HUES64 (cell line): Measurements from ENCODE around the gene ARF1.

Experiments used
- H3K27ac ChIP-seq: 2 replicates; pipeline ENCODE4 v1.7.0; 2013; ENCODE audit warnings: low read depth, low read length, inconsistent platforms
- H3K27me3 ChIP-seq: 2 replicates; pipeline ENCODE4 v1.6.1; 2013; ENCODE audit warnings: mild to moderate bottlenecking, low read length; ENCODE audit not compliant: insufficient read depth
- H3K36me3 ChIP-seq: 2 replicates; pipeline ENCODE4 v1.6.1; 2013; ENCODE audit warnings: mild to moderate bottlenecking, low read length; ENCODE audit not compliant: insufficient read depth
- H3K4me1 ChIP-seq: 2 replicates; pipeline ENCODE4 v1.6.1; 2013; ENCODE audit warnings: mild to moderate bottlenecking, low read length, moderate library complexity; ENCODE audit not compliant: insufficient read depth
- H3K4me3 ChIP-seq: 2 replicates; pipeline ENCODE4 v1.5.1; 2013; ENCODE audit warnings: mild to moderate bottlenecking, low read length, moderate library complexity
- H3K9ac ChIP-seq: 2 replicates; pipeline ENCODE4 v1.6.1; 2013; ENCODE audit warnings: mild to moderate bottlenecking, low read depth, low read length
- H3K9me3 ChIP-seq: 2 replicates; pipeline ENCODE4 v1.6.1; 2013; ENCODE audit warnings: low read depth, low read length; ENCODE audit not compliant: insufficient read depth
- WGBS: fragments of 150-250, 120-280 bp; methylation state at CpG from one replicate; pipeline ENCODE4 v1.1.7; 2013; ENCODE audit warnings: missing lambda C conversion rate; 5-methylcytosine and 5-hydroxymethylcytosine counted together

Gene ARF1

DNA sequence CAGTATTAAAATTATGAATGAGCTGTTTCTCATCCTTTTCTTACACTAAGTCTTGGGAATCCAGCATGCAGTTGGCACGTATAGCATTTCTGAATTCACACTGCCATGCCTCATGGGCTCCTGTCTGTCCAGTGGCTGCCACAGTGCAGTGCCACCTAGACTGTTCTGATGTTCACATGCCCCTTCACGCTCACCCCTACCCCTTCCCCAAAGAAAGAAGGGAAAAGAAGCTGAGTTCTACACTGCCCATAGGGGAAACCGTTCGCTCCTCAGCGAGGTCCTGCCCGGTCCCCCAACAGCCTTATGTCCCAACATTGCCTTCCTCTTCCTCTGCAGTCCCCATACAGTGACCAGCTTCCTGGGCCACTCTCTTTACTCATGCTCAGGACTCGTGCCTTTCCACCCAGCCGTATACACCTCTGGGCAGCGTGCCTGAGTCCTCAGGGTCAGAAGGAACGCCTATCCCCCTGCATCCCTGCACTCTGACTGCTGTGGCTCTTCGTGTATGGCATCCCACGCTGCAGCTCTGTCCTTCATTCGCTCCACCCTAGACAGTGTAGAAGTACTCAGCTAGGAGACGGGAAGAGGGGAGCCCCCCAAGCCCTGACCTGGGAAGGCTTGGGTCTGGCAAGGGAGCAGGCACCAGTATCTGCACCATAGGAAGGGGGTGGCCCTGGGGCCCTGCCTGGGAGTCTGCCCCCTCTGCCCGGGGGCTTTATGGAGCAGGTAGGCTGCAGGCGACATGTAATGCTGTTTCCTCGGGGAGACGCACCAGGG lies 24.1 kb upstream of the ARF1 start:
- Histone ChIP-seq H3K9ac (no peak overlapping the region), H3K27me3 (peaks cover 90% of the 10 kb centered on the region), H3K36me3 (no peaks in the 10 kb centered on the region), H3K4me3 (peak overlapping the region; percentile 63; the same call in 1 of the 2 replicates), H3K4me1 (no peaks in the 10 kb centered on the region), H3K9me3 (no peaks in the 10 kb centered on the region), H3K27ac (no peak overlapping the region)
- 81% methylated on average over 18 of the region's 18 CpGs for WGBS

DNA sequence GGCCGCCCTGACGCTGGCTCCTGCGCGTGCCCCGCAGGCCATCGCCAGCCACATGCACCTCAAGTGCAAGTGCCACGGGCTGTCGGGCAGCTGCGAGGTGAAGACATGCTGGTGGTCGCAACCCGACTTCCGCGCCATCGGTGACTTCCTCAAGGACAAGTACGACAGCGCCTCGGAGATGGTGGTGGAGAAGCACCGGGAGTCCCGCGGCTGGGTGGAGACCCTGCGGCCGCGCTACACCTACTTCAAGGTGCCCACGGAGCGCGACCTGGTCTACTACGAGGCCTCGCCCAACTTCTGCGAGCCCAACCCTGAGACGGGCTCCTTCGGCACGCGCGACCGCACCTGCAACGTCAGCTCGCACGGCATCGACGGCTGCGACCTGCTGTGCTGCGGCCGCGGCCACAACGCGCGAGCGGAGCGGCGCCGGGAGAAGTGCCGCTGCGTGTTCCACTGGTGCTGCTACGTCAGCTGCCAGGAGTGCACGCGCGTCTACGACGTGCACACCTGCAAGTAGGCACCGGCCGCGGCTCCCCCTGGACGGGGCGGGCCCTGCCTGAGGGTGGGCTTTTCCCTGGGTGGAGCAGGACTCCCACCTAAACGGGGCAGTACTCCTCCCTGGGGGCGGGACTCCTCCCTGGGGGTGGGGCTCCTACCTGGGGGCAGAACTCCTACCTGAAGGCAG lies 23.4 kb upstream of the ARF1 start:
- peaks cover 91% of the 10 kb centered on the region for H3K27me3 ChIP-seq
- H3K9ac ChIP-seq = no peak overlapping the region
- no peak overlapping the region for H3K27ac ChIP-seq
- 64% methylated on average over 66 of the region's 66 CpGs for WGBS
- H3K4me3 ChIP-seq = peak overlapping the region; percentile 63
- H3K4me1 ChIP-seq = no peaks in the 10 kb centered on the region
- H3K36me3 ChIP-seq = no peaks in the 10 kb centered on the region
- H3K9me3 ChIP-seq = no peaks in the 10 kb centered on the region

DNA sequence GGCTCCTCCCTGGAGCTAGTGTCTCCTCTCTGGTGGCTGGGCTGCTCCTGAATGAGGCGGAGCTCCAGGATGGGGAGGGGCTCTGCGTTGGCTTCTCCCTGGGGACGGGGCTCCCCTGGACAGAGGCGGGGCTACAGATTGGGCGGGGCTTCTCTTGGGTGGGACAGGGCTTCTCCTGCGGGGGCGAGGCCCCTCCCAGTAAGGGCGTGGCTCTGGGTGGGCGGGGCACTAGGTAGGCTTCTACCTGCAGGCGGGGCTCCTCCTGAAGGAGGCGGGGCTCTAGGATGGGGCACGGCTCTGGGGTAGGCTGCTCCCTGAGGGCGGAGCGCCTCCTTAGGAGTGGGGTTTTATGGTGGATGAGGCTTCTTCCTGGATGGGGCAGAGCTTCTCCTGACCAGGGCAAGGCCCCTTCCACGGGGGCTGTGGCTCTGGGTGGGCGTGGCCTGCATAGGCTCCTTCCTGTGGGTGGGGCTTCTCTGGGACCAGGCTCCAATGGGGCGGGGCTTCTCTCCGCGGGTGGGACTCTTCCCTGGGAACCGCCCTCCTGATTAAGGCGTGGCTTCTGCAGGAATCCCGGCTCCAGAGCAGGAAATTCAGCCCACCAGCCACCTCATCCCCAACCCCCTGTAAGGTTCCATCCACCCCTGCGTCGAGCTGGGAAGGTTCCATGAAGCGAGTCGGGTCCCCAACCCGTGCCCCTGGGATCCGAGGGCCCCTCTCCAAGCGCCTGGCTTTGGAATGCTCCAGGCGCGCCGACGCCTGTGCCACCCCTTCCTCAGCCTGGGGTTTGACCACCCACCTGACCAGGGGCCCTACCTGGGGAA lies 22.7 kb upstream of the ARF1 start:
- 48% methylated on average over 33 of the region's 33 CpGs for WGBS
- Histone ChIP-seq H3K27me3 (peaks cover 94% of the 10 kb centered on the region), H3K9ac (peak overlapping the region; percentile 22; the same call in 1 of the 2 replicates), H3K4me1 (no peaks in the 10 kb centered on the region), H3K36me3 (no peaks in the 10 kb centered on the region), H3K27ac (no peak overlapping the region), H3K9me3 (no peaks in the 10 kb centered on the region), H3K4me3 (peak overlapping the region; percentile 63)

DNA sequence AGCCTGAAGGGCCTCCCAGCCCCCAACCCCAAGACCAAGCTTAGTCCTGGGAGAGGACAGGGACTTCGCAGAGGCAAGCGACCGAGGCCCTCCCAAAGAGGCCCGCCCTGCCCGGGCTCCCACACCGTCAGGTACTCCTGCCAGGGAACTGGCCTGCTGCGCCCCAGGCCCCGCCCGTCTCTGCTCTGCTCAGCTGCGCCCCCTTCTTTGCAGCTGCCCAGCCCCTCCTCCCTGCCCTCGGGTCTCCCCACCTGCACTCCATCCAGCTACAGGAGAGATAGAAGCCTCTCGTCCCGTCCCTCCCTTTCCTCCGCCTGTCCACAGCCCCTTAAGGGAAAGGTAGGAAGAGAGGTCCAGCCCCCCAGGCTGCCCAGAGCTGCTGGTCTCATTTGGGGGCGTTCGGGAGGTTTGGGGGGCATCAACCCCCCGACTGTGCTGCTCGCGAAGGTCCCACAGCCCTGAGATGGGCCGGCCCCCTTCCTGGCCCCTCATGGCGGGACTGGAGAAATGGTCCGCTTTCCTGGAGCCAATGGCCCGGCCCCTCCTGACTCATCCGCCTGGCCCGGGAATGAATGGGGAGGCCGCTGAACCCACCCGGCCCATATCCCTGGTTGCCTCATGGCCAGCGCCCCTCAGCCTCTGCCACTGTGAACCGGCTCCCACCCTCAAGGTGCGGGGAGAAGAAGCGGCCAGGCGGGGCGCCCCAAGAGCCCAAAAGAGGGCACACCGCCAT lies 21.9 kb upstream of the ARF1 start:
- peak overlapping the region; percentile 63 for H3K4me3 ChIP-seq
- H3K36me3 ChIP-seq = no peaks in the 10 kb centered on the region
- WGBS = 52% methylated on average over 34 of the region's 34 CpGs
- H3K27me3 ChIP-seq = peaks cover 97% of the 10 kb centered on the region
- H3K27ac ChIP-seq = no peak overlapping the region
- peak overlapping the region; percentile 22; the same call in 1 of the 2 replicates for H3K9ac ChIP-seq
- no peaks in the 10 kb centered on the region for H3K9me3 ChIP-seq
- no peaks in the 10 kb centered on the region for H3K4me1 ChIP-seq

DNA sequence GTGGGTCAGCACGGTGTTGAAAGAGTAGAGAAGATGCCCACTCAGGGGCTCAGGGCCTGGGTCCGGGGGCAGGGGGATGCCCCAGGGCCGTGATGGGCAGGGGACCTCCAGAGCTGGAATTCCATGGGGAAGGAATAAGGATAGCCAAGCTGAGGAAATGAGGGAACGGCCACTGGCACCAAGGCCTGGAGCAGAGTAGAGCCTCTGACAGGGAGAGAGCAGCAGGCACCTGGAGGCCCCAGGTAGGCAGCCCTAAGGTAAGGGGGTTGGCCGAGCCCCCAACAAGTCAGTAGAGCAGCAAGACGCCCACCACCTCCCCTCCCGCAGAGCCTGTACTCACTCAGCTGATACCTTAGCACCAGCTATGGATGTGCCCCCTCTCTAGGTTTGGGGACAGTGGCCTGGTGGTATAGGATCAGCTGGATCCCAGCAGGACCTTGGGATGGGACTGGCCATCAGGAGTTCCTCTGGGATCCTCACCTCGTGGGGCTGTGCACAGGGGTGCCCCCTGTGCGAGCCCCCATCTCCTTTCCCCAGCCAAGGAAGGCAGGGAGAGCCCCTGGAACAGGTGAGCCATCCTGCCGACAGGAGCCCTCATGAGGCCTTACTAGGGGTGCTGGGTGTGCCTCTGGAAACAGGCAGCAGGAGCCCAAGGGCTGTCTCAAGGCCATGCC lies 21.0 kb upstream of the ARF1 start:
- Histone ChIP-seq H3K4me3 (no peak overlapping the region), H3K9ac (no peak overlapping the region)
- WGBS = 87% methylated on average over 10 of the region's 10 CpGs

DNA sequence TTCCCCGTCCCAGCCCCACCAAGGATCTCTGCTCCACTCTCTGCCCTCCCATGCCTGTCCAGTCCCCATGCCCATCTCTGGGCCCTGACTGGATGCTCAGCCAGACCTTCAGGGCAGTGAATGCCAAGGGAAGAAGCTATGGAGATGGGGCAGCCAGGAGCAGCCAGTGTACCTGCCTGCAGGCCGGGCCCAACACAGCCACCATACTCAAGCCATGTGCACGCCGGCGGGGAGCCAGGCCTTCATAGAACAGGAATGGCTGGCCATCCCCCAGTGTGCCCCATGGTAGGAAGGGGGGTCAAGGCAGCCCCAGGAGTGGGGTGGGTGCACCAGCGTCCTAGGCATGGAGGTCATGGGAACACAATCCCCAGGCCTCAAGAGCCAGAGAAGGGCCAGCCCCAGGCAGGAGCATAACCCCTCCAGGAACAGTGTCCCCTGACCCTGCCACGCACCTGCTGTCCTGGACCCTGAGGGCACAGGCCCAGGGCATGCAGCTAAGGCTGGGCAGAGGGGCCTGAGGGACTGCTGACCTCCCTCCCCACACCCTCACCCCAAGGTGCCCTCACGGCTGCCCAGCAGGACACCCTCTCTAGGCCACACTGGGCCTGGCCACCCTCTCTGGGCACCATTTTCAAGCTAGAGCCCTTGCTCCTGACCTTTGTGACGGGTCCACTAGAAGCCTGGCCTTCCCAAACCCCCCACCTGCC lies 20.3 kb upstream of the ARF1 start:
- no peak overlapping the region for H3K27ac ChIP-seq
- no peaks in the 10 kb centered on the region for H3K36me3 ChIP-seq
- WGBS = 89% methylated on average over 9 of the region's 9 CpGs
- H3K4me1 ChIP-seq = no peaks in the 10 kb centered on the region
- no peaks in the 10 kb centered on the region for H3K9me3 ChIP-seq
- peaks cover 96% of the 10 kb centered on the region for H3K27me3 ChIP-seq
- no peak overlapping the region for H3K9ac ChIP-seq
- no peak overlapping the region for H3K4me3 ChIP-seq

More for the DNA sequence above, 21.0 kb upstream of the ARF1 start:
- Histone ChIP-seq H3K27me3 (peaks cover 96% of the 10 kb centered on the region), H3K9me3 (no peaks in the 10 kb centered on the region), H3K36me3 (no peaks in the 10 kb centered on the region), H3K4me1 (no peaks in the 10 kb centered on the region), H3K27ac (no peak overlapping the region)

DNA sequence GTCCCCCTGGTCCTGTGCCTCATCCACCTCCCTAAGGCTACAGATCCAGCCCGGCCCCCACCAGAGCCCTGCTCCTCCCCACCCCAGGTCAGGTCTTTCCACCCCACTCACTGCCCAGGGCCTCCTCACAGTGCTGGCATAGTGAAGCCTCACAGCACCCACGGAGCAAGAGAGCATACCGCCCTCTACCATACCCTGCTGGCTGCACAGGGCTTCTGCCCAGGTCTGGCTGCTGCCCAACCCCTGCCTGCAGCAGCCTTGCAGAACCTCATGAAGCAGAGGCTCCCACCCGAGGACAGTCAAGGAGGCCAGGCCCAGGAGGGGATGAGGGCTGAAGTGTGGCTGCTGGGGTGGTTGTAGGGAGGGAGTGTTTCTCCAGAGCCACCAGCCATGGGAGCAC lies 19.7 kb upstream of the ARF1 start:
- WGBS = 72% methylated on average over 4 of the region's 4 CpGs
- H3K27me3 ChIP-seq = peaks cover 96% of the 10 kb centered on the region
- H3K9me3 ChIP-seq = no peaks in the 10 kb centered on the region

DNA sequence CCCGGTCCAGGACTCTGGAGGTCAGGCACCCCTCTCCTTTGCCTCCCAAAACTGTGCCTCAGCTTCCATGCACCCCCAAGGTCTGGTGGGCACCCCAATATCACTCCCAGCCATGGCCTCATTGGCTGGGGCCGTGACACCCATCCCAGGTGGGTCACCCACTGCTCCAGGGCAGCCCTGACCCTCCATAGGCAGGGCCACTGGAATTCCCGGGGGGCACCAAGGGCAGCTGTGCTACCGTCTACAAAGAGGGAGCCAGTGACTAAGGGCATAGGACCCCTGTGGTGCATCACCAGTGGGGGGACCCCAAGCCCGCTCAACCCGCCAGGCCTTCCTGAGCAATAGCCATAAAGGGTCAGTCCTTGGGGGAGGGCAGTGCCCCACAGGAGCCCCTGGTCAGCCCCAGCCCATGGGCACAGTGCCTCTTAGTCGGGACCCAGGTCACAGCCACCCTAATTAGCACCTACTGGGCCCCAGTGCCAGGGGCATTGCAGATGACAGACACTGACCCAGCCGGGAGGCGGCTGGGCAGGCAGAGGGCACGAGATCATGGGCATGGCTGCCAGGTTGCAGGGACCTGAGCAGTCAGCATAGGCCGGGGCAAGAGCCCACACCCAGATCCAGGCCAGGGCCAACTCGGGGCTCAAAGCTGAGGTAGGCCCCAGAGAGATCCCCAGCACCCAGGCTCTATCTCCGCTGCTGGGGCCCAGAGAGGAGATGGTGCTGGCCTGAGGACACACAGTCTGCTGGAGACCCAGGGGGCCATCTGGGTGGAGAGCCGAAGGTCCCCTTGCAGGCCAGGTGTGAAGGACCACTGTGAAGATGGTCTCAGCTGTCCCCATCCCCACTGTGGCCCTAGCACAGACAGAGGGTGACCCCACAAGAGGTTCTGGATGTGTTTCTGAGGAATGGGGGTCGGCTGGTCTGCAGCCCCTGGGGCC lies 19.0 kb upstream of the ARF1 start:
- Histone ChIP-seq H3K9ac (no peak overlapping the region), H3K4me3 (no peak overlapping the region), H3K36me3 (no peaks in the 10 kb centered on the region), H3K9me3 (no peaks in the 10 kb centered on the region), H3K4me1 (no peaks in the 10 kb centered on the region), H3K27ac (no peak overlapping the region), H3K27me3 (peaks cover 96% of the 10 kb centered on the region)
- 91% methylated on average over 15 of the region's 15 CpGs for WGBS

More for the DNA sequence above, 19.7 kb upstream of the ARF1 start:
- Histone ChIP-seq H3K36me3 (no peaks in the 10 kb centered on the region), H3K27ac (no peak overlapping the region), H3K9ac (no peak overlapping the region), H3K4me3 (no peak overlapping the region), H3K4me1 (no peaks in the 10 kb centered on the region)

DNA sequence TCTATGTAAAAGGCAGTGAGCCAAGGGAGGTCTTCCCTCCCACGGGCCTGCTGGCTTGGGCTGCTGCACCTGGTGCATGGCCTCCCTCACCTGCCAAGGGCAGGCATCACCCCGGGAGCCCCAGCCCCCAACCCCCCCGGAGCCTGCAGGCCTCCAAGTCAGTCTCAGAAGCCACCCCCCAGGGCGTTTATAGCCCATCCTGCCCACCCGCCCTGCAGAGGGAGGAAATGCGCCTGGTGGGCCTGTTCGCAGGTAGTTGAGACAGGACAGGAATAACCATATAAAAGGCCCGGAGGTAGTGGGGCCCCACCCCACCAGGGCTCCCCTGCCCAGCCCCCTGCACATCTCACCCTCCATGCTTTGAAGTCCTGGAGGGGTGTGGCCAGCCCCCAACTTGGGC lies 18.2 kb upstream of the ARF1 start:
- WGBS = 38% methylated on average over 8 of the region's 8 CpGs
- no peaks in the 10 kb centered on the region for H3K9me3 ChIP-seq
- H3K9ac ChIP-seq = no peak overlapping the region
- H3K27ac ChIP-seq = no peak overlapping the region
- peaks cover 96% of the 10 kb centered on the region for H3K27me3 ChIP-seq
- H3K4me1 ChIP-seq = no peaks in the 10 kb centered on the region
- H3K36me3 ChIP-seq = no peaks in the 10 kb centered on the region
- H3K4me3 ChIP-seq = no peak overlapping the region
